ENCODE measurements around the gene ELF4.

The ELF4 gene

GRCh38 chrX:130083107-130083490, 27.2 kb downstream of the ELF4 start:
- peak overlapping the region; percentile 91 for H3K27ac Mint-ChIP-seq
- H3K4me3 Mint-ChIP-seq, result no peak overlapping the region
- no peaks in the 10 kb centered on the region for H3K9me3 Mint-ChIP-seq (ENCODE audit: low read depth)
- no peaks in the 10 kb centered on the region for H3K27me3 Mint-ChIP-seq
- no peaks in the 10 kb centered on the region for H3K36me3 Mint-ChIP-seq
- H3K4me1 Mint-ChIP-seq (ENCODE audit: low read depth), result peaks cover 62% of the 10 kb centered on the region

GRCh38 chrX:130082244-130083106, 27.8 kb downstream of the ELF4 start:
- Mint-ChIP-seq H3K27me3 (no peaks in the 10 kb centered on the region), H3K36me3 (no peaks in the 10 kb centered on the region), H3K4me3 (peak overlapping the region; percentile 67), H3K27ac (peak overlapping the region; percentile 91), H3K9me3 (ENCODE audit: low read depth) (no peaks in the 10 kb centered on the region), H3K4me1 (ENCODE audit: low read depth) (peaks cover 57% of the 10 kb centered on the region)

- no peaks in the 10 kb centered on the region for H3K27me3 Mint-ChIP-seq
- H3K4me3 Mint-ChIP-seq, result peak overlapping the region; percentile 36
- H3K4me1 Mint-ChIP-seq (ENCODE audit: low read depth), result peaks cover 53% of the 10 kb centered on the region
- H3K9me3 Mint-ChIP-seq (ENCODE audit: low read depth), result no peaks in the 10 kb centered on the region
- no peaks in the 10 kb centered on the region for H3K36me3 Mint-ChIP-seq
- peak overlapping the region; percentile 91 for H3K27ac Mint-ChIP-seq
Observed at GRCh38 chrX:130081421-130082045, 28.8 kb downstream of the ELF4 start.

GRCh38 chrX:130080791-130081367, 29.4 kb downstream of the ELF4 start:
- Mint-ChIP-seq H3K27ac (peak overlapping the region; percentile 91), H3K4me3 (no peak overlapping the region), H3K4me1 (ENCODE audit: low read depth) (peaks cover 46% of the 10 kb centered on the region)

GRCh38 chrX:130079824-130080406, 30.4 kb downstream of the ELF4 start:
- H3K9me3 Mint-ChIP-seq (ENCODE audit: low read depth), result no peaks in the 10 kb centered on the region

More at GRCh38 chrX:130080791-130081367, 29.4 kb downstream of the ELF4 start:
- H3K27me3 Mint-ChIP-seq, result no peaks in the 10 kb centered on the region
- no peaks in the 10 kb centered on the region for H3K36me3 Mint-ChIP-seq
- no peaks in the 10 kb centered on the region for H3K9me3 Mint-ChIP-seq (ENCODE audit: low read depth)

GRCh38 chrX:130075777-130076176, 34.5 kb downstream of the ELF4 start:
- Mint-ChIP-seq H3K36me3 (no peaks in the 10 kb centered on the region), H3K9me3 (ENCODE audit: low read depth) (no peaks in the 10 kb centered on the region), H3K27ac (peak overlapping the region; percentile 22), H3K27me3 (no peaks in the 10 kb centered on the region), H3K4me1 (ENCODE audit: low read depth) (peaks cover 8% of the 10 kb centered on the region), H3K4me3 (no peak overlapping the region)

More at GRCh38 chrX:130079824-130080406, 30.4 kb downstream of the ELF4 start:
- Mint-ChIP-seq H3K4me1 (ENCODE audit: low read depth) (peaks cover 41% of the 10 kb centered on the region), H3K36me3 (no peaks in the 10 kb centered on the region), H3K27ac (peak overlapping the region; percentile 77), H3K4me3 (no peak overlapping the region), H3K27me3 (no peaks in the 10 kb centered on the region)

- Mint-ChIP-seq H3K36me3 (no peaks in the 10 kb centered on the region), H3K4me3 (no peak overlapping the region), H3K4me1 (ENCODE audit: low read depth) (no peaks in the 10 kb centered on the region), H3K27ac (peak overlapping the region; percentile 28), H3K9me3 (ENCODE audit: low read depth) (no peaks in the 10 kb centered on the region), H3K27me3 (no peaks in the 10 kb centered on the region)
Observed at GRCh38 chrX:130072345-130072740, 38.0 kb downstream of the ELF4 start.

GRCh38 chrX:130071611-130072344, 38.5 kb downstream of the ELF4 start:
- Mint-ChIP-seq H3K4me3 (no peak overlapping the region), H3K4me1 (ENCODE audit: low read depth) (no peaks in the 10 kb centered on the region), H3K27me3 (no peaks in the 10 kb centered on the region), H3K36me3 (no peaks in the 10 kb centered on the region), H3K9me3 (ENCODE audit: low read depth) (no peaks in the 10 kb centered on the region), H3K27ac (peak overlapping the region; percentile 28)

GRCh38 chrX:130066975-130067615, 43.2 kb downstream of the ELF4 start:
- H3K9me3 Mint-ChIP-seq (ENCODE audit: low read depth), result no peaks in the 10 kb centered on the region
- no peak overlapping the region for H3K27ac Mint-ChIP-seq
- peaks cover 2% of the 10 kb centered on the region for H3K4me1 Mint-ChIP-seq (ENCODE audit: low read depth)
- no peaks in the 10 kb centered on the region for H3K27me3 Mint-ChIP-seq
- no peak overlapping the region for H3K4me3 Mint-ChIP-seq
- no peaks in the 10 kb centered on the region for H3K36me3 Mint-ChIP-seq

GRCh38 chrX:130060122-130061069, 49.9 kb downstream of the ELF4 start:
- H3K27ac Mint-ChIP-seq, result peak overlapping the region; percentile 28

GRCh38 chrX:130058652-130059051, 51.6 kb downstream of the ELF4 start:
- no peak overlapping the region for H3K4me3 Mint-ChIP-seq
- no peaks in the 10 kb centered on the region for H3K27me3 Mint-ChIP-seq
- H3K36me3 Mint-ChIP-seq, result peaks cover 2% of the 10 kb centered on the region
- H3K9me3 Mint-ChIP-seq (ENCODE audit: low read depth), result no peaks in the 10 kb centered on the region
- no peak overlapping the region for H3K27ac Mint-ChIP-seq
- H3K4me1 Mint-ChIP-seq (ENCODE audit: low read depth), result peaks cover 3% of the 10 kb centered on the region

More at GRCh38 chrX:130060122-130061069, 49.9 kb downstream of the ELF4 start:
- H3K4me1 Mint-ChIP-seq (ENCODE audit: low read depth), result peaks cover 4% of the 10 kb centered on the region
- no peaks in the 10 kb centered on the region for H3K9me3 Mint-ChIP-seq (ENCODE audit: low read depth)
- H3K4me3 Mint-ChIP-seq, result peak overlapping the region; percentile 65
- H3K27me3 Mint-ChIP-seq, result no peaks in the 10 kb centered on the region
- no peaks in the 10 kb centered on the region for H3K36me3 Mint-ChIP-seq

GRCh38 chrX:130057209-130057608, 53.1 kb downstream of the ELF4 start:
- Mint-ChIP-seq H3K27me3 (no peaks in the 10 kb centered on the region), H3K9me3 (ENCODE audit: low read depth) (no peaks in the 10 kb centered on the region), H3K27ac (no peak overlapping the region), H3K36me3 (peaks cover 2% of the 10 kb centered on the region), H3K4me3 (no peak overlapping the region), H3K4me1 (ENCODE audit: low read depth) (peaks cover 3% of the 10 kb centered on the region)

GRCh38 chrX:130055899-130056298, 54.4 kb downstream of the ELF4 start:
- no peak overlapping the region for H3K4me3 Mint-ChIP-seq
- H3K9me3 Mint-ChIP-seq (ENCODE audit: low read depth), result no peaks in the 10 kb centered on the region
- H3K36me3 Mint-ChIP-seq, result peaks cover 2% of the 10 kb centered on the region
- no peak overlapping the region for H3K27ac Mint-ChIP-seq
- peaks cover 3% of the 10 kb centered on the region for H3K4me1 Mint-ChIP-seq (ENCODE audit: low read depth)
- no peaks in the 10 kb centered on the region for H3K27me3 Mint-ChIP-seq
